AG04450 (cell line): ENCODE results near the gene DGKZ. TPM values are rescaled to one million over a fixed set of nuclear protein-coding genes. Genes with fewer than 3 reads are reported as not detected.

Experiments used
- CTCF ChIA-PET: fragments of 300-600, 350-600 bp; formaldehyde crosslinking; extraction: SDS; loops from one replicate; lab custom pipeline; 2022; ENCODE audit warnings: antibody characterized with exemption, inconsistent platforms; lab: Charles Lee
- POLR2A ChIA-PET: fragments of 350-600 bp; formaldehyde crosslinking; extraction: SDS; loops from one replicate; lab custom pipeline; 2021; ENCODE audit warnings: antibody characterized with exemption, inconsistent platforms; lab: Yijun Ruan, JAX
- DNase-seq: peaks from one replicate; pipeline ENCODE4 v3.0.0-alpha.2; 2011; ENCODE audit warnings: low read depth, low spot score
- H3K27ac ChIP-seq: one replicate; pipeline ENCODE4 v1.5.1; 2012; ENCODE audit warnings: low read depth, low read length, control low read depth
- H3K27me3 ChIP-seq: one replicate; pipeline ENCODE4 v1.6.0; 2012; ENCODE audit warnings: low read length; ENCODE audit not compliant: control insufficient read depth, insufficient read depth
- H3K4me3 ChIP-seq: 2 replicates; pipeline ENCODE4 v1.5.1; 2011; ENCODE audit warnings: mild to moderate bottlenecking, low read depth, low read length, control low read depth
- H3K9me3 ChIP-seq: 2 replicates; pipeline ENCODE4 v1.5.1; 2012; ENCODE audit warnings: low read length; ENCODE audit not compliant: control insufficient read depth, insufficient read depth
- CTCF ChIP-seq: IDR thresholded peaks from 2 replicates; pipeline ENCODE4 v1.5.1; 2011; ENCODE audit warnings: low read depth, low read length, control low read depth, inconsistent platforms
- polyA plus RNA-seq: library from polyadenylated mRNA; depleted of rRNA; stranded (reverse); fragments of >200 nt; gene quantifications from 2 replicates; pipeline ENCODE4 v1.2.3, GENCODE V29; 2011

DGKZ gene
- polyA plus RNA-seq, 1 experiment = 15.8 TPM

GRCh38 chr11:46386674-46387073, 39.4 kb downstream of the DGKZ start:
- Histone ChIP-seq H3K4me3 (no peak overlapping the region), H3K27ac (no peak overlapping the region), H3K27me3 (peaks cover 29% of the 10 kb centered on the region), H3K9me3 (peaks cover 10% of the 10 kb centered on the region; the same call in 1 of the 2 replicates)
- ChIA-PET POLR2A (no interaction called here), CTCF (no interaction called here)
- no peak for DNase-seq
- no peak for TF ChIP-seq CTCF

- no peak for DNase-seq
- ChIA-PET CTCF (interaction anchor here (0.9 to 3.5 kb wide), 2 partner anchors 19 to 152 kb away, joined by 3 to 36 read pairs; no protein-coding TSS in a partner anchor), POLR2A (interaction anchor here (0.5 kb wide), 1 partner anchor 120 kb away, joined by 3 read pairs; no protein-coding TSS in a partner anchor)
- Histone ChIP-seq H3K4me3 (no peak overlapping the region), H3K27me3 (peaks cover 29% of the 10 kb centered on the region), H3K9me3 (peaks cover 10% of the 10 kb centered on the region; the same call in 1 of the 2 replicates), H3K27ac (no peak overlapping the region)
- TF ChIP-seq CTCF = no peak
Observed at GRCh38 chr11:46387456-46387855, 40.2 kb downstream of the DGKZ start.

GRCh38 chr11:46387919-46388618, 40.8 kb downstream of the DGKZ start:
- ChIA-PET CTCF (interaction anchor here (0.7 to 3.5 kb wide), 20 partner anchors 12 to 364 kb away, joined by 3 to 36 read pairs (median 4); partner anchors contain the start of gene ATG13), POLR2A (interaction anchor here (0.5 kb wide), 1 partner anchor 119 kb away, joined by 3 read pairs; no protein-coding TSS in a partner anchor)
- Histone ChIP-seq H3K27me3 (peaks cover 29% of the 10 kb centered on the region), H3K27ac (peak overlapping the region; percentile 11), H3K9me3 (peaks cover 14% of the 10 kb centered on the region; the same call in 1 of the 2 replicates), H3K4me3 (no peak overlapping the region)
- no peak for DNase-seq
- no peak for TF ChIP-seq CTCF

GRCh38 chr11:46388619-46389449, 41.6 kb downstream of the DGKZ start:
- Histone ChIP-seq H3K27ac (peak overlapping the region; percentile 11), H3K9me3 (peaks cover 14% of the 10 kb centered on the region; the same call in 1 of the 2 replicates), H3K27me3 (peaks cover 29% of the 10 kb centered on the region), H3K4me3 (peak overlapping the region; percentile 7; the same call in 1 of the 2 replicates)
- ChIA-PET CTCF (interaction anchor here (0.6 to 3.5 kb wide), 29 partner anchors 11 to 363 kb away, joined by 3 to 36 read pairs (median 4); partner anchors contain the start of gene ATG13), POLR2A (interaction anchor here (0.6 kb wide), 1 partner anchor 89 kb away, joined by 3 read pairs; no protein-coding TSS in a partner anchor)
- no peak for DNase-seq
- TF ChIP-seq CTCF = no peak
